Effector memory CD4-positive, alpha-beta T cell (primary cell): ENCODE results near the gene CABP4.
"Not testable (repeated sequence)": the region's sequence is repeated elsewhere in the genome, so short reads cannot be mapped to it uniquely, and the experiment has no call there.

Experiments used
- DNase-seq, 3 donors: peaks; one replicate each; pipeline ENCODE4 v3.0.0-alpha.2; 2020
- H3K27ac ChIP-seq: 2 replicates; pipeline ENCODE4 v1.7.0; 2013; ENCODE audit warnings: mild to moderate bottlenecking, low read length, moderate library complexity; ENCODE audit not compliant: insufficient read depth, poor library complexity, severe bottlenecking
- H3K27me3 ChIP-seq: replicated peaks from 2 replicates; pipeline ENCODE4 v1.7.0; 2013; ENCODE audit warnings: mild to moderate bottlenecking, low read length; ENCODE audit not compliant: insufficient read depth, control insufficient read depth, poor library complexity, severe bottlenecking
- H3K36me3 ChIP-seq: 2 replicates; pipeline ENCODE4 v1.7.0; 2013; ENCODE audit warnings: mild to moderate bottlenecking, low read length, moderate library complexity; ENCODE audit not compliant: control insufficient read depth, insufficient read depth
- H3K4me1 ChIP-seq: 2 replicates; pipeline ENCODE4 v1.7.0; 2013; ENCODE audit warnings: low read length, mild to moderate bottlenecking; ENCODE audit not compliant: control insufficient read depth, insufficient read depth, poor library complexity, severe bottlenecking
- H3K4me3 ChIP-seq: 2 replicates; pipeline ENCODE4 v1.7.0; 2013; ENCODE audit warnings: low read length, low read depth, mild to moderate bottlenecking; ENCODE audit not compliant: insufficient read depth, poor library complexity, severe bottlenecking
- H3K9me3 ChIP-seq: 2 replicates; pipeline ENCODE4 v1.7.0; 2013; ENCODE audit warnings: mild to moderate bottlenecking, low read length, moderate library complexity; ENCODE audit not compliant: control insufficient read depth

Gene CABP4

DNA sequence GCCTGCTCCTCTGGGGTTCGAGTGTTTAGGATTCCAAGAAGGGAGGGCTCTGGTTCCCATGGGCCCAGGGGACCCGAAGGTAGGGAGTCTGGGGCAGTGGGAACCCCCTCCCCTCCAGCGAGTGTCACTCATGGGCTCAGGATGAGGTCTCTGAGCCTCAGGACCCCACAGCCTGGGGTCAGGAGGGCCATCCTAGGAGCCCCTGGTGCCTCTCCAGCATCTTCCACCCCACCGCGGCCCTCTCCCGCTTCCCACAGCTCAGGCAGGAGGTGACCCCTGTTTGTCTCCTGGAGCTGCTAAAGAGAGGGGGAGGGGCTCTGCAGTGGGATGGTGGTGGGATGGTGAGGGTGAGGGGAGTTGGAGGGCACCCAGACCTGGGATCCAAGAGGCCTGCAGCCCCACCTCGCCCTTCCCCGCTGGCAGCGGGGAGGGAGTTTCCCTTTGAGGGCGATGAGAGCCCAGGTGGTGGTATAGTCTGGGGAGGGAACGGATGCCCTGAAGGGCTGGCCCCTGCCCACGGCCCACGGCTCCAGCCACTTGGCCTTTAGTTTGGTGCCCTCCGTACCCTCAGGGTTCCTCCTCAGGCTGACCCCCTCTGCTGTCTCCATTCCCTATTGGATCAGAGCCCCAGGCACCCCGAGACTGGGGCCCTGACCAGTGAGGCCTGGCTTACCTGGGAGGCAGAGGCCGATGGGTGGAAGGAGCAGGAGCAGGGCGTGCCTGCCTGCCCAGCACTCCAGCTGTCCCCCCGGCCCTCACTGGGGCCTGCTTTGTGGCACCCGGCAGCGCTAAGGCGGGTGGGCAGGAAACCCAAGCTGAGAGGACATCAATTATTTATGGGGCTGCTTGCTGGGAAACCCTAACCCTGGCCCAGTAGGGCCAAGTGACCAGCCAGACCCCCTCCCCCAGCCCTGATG is 1.1 kb upstream of the CABP4 start:
- H3K4me1 ChIP-seq = peaks cover 4% of the 10 kb centered on the region
- H3K9me3 ChIP-seq = no peaks in the 10 kb centered on the region
- H3K4me3 ChIP-seq = no peak overlapping the region
- H3K27ac ChIP-seq = no peak overlapping the region
- no peaks in the 10 kb centered on the region for H3K27me3 ChIP-seq
- DNase-seq = no peak
- H3K36me3 ChIP-seq = no peaks in the 10 kb centered on the region

DNA sequence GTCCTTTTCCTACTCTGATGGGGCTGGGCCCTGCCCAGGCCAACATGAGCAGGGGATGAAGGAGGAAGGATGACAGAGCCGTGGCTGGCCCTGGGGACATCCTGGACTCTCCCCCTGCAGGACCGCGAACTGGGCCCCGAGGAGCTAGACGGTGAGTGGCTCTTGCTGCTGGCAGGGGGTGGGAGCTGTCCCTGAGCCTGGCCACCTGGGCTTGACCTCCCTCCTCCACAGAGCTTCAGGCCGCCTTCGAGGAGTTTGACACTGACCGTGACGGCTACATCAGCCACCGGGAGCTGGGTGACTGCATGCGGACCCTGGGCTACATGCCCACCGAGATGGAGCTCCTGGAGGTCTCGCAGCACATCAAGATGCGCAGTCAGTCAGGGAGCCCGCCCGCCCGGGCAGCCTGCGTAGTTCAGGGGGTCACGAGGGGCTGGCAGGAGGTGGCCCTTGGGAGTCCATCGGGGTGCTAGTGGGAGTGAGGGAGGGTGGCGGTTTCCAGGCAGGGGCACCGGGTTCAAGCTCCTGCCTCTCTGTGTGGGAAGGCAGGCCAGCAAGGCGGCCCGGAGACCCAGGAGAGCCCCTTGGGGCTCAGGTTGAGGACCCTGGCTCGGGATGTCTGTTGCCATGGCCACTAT is 1.0 kb downstream of the CABP4 start:
- no peaks in the 10 kb centered on the region for H3K36me3 ChIP-seq
- no peak overlapping the region for H3K4me3 ChIP-seq
- no peaks in the 10 kb centered on the region for H3K9me3 ChIP-seq
- no peaks in the 10 kb centered on the region for H3K27me3 ChIP-seq
- no peak overlapping the region for H3K27ac ChIP-seq
- no peaks in the 10 kb centered on the region for H3K4me1 ChIP-seq
- DNase-seq = no peak

DNA sequence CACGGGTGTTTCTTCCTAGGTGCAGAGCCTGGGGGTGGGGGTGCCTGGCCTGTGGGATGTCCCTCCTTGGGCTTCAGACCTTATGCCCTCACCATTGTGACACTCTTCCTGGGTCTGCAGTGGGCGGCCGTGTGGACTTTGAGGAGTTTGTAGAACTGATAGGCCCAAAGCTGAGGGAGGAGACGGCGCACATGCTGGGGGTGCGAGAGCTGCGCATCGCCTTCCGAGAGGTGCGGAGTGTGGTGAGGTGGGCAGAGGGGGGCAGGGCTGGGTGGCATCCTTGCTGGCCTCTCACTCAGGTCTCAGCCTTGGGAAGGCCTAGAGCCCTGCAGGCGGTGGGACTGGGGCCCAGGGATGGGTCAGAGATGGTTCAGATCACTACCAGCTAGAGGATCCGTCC is 2.3 kb downstream of the CABP4 start:
- Histone ChIP-seq H3K27ac (no peak overlapping the region), H3K36me3 (no peaks in the 10 kb centered on the region), H3K27me3 (no peaks in the 10 kb centered on the region), H3K9me3 (no peaks in the 10 kb centered on the region), H3K4me3 (no peak overlapping the region), H3K4me1 (no peaks in the 10 kb centered on the region)
- DNase-seq = no peak

DNA sequence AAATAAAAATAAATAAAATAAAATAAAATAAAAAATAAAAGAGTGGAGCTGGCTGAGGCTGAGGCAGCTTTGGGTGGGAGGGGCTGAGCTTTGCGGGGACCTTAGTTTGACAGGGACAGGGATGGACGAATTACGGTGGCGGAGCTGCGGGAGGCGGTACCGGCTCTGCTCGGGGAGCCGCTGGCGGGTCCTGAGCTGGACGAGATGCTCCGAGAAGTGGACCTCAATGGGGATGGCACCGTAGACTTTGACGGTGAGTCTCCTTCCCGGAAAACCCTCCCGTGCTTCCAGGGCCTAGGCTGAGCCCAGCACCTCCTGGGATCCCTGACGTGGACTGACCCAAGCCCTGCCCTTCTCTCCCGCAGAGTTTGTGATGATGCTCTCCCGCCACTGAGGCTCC is 3.1 kb downstream of the CABP4 start:
- no peaks in the 10 kb centered on the region for H3K4me1 ChIP-seq
- H3K36me3 ChIP-seq = no peaks in the 10 kb centered on the region
- H3K4me3 ChIP-seq = no peak overlapping the region
- no peak overlapping the region for H3K27ac ChIP-seq
- no peaks in the 10 kb centered on the region for H3K27me3 ChIP-seq
- no peaks in the 10 kb centered on the region for H3K9me3 ChIP-seq
- DNase-seq = no peak

DNA sequence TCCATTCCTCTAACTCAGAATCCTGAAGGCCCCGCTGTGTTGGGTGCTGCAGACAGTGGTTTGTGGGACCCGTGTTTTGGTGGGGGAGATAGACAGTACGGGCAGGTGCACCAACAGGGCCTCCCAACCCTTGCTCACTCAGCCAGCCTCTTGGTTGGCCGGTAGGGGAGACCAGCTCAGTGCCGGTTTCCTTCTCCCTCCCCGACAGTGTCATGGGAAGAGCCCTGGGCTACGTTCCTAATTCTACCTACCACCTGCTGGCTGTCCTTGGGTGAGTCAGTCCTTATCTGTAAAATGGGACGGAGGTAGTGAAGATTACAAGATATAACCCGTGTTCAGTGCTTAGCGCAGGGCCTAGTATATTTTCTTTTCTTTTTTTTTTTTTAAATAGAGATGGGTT is 8.0 kb downstream of the CABP4 start:
- Histone ChIP-seq H3K27me3 (no peaks in the 10 kb centered on the region), H3K4me3 (no peak overlapping the region), H3K36me3 (no peaks in the 10 kb centered on the region), H3K9me3 (no peaks in the 10 kb centered on the region), H3K4me1 (peaks cover 32% of the 10 kb centered on the region), H3K27ac (no peak overlapping the region)
- DNase-seq = no peak

DNA sequence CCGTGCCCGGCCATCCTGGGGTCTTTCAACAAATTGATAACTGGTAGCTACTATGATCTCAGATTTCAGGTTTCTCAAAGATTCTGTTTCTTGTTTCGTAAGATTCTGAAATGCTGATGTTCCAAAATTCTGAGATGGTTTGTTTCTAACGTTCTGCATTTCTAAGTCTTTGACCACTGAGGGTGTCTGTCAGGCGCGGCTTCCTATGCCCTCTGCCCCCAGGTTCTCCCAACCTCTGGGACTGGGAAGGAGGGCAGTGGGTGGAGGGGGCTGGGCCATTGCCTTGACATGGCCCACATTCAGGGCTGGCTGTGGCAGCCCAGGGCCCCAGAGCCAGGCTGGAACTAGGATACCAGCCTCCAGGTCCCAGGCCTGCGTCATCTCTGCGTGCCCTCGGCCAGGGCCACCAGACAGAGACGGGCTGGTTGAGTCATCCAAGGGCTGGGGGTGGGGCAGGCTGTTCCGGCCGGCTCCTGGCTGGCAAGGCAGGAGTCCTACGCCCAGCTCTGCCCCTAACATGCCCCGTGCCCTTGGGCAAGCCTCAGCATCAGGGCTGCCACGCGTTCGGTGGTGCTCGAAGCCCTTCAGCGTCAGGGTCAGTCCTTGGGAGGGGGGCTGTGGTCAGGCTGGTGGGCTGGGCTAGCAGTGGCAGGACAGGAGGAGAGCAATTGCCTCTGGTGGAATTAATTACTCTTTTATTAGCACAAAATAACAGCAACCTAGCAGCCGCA is 8.7 kb downstream of the CABP4 start:
- peak overlapping the region; percentile 42 for H3K4me3 ChIP-seq
- H3K4me1 ChIP-seq = peaks cover 38% of the 10 kb centered on the region
- peak overlapping the region; percentile 86 for H3K27ac ChIP-seq
- H3K9me3 ChIP-seq = no peaks in the 10 kb centered on the region
- no peak for DNase-seq
- H3K27me3 ChIP-seq = no peaks in the 10 kb centered on the region
- H3K36me3 ChIP-seq = no peaks in the 10 kb centered on the region

DNA sequence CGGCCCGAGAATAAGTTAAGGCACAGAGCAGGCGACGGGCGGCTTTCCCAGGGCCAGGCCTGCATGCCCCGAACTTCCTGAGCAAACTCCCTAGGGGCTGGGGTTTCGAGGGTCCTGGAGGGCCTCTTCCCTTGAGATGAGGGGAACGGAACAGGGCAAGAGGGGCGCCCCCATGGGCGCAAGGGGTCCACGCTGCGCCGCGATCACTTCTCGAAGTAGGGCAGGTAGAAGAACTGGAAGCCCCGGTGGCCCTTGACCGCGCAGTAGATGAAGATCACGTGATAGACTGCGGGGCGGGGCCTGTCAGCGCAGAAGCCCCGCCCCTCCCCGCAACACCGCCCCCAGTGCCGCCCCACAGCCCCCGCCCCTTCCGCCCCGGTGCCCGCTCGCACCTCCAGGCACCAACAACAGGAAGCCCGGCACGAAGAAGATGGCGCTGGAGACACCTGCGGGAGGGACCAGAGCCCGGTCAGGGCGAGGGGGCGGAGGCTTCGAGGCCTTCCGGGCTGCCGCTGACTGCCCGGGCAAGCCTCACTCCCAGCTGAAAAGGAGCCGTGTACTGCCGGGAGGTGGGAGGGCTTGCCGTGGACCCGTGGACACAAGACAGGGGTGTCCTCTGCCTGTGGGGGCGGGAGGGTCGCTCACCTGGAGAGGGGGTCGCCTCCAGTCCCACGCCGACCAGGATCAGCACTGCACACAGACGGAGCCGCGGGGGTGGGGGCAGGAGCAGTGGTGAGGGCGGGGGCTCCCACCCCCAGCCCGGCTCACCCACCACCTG is 9.4 kb downstream of the CABP4 start:
- Histone ChIP-seq H3K27ac (peak overlapping the region; percentile 86), H3K4me3 (peak overlapping the region; percentile 50), H3K36me3 (no peaks in the 10 kb centered on the region), H3K27me3 (no peaks in the 10 kb centered on the region), H3K4me1 (peaks cover 42% of the 10 kb centered on the region), H3K9me3 (no peaks in the 10 kb centered on the region)
- peak; percentile 87 to 94 (median 92) for DNase-seq

DNA sequence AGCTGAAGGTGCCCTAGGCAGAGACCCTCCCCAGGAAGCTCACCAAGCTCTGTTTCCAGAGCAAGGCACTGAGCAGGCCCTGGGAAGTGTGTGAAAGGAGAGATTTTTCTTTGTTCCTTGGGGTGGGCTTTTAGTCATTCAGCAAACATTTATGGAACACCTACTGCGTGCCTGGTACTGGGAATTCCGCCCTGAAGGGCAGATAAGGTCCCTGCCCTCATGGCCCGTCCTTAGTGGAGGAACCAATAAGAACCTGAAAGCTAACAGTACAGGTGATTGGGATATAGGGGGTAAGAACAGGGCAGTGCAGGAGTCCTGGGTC is 10.0 kb downstream of the CABP4 start:
- Histone ChIP-seq H3K36me3 (no peaks in the 10 kb centered on the region), H3K27me3 (no peaks in the 10 kb centered on the region), H3K9me3 (no peaks in the 10 kb centered on the region), H3K4me3 (peak overlapping the region; percentile 50), H3K27ac (peak overlapping the region; percentile 86), H3K4me1 (peaks cover 42% of the 10 kb centered on the region)
- no peak for DNase-seq

DNA sequence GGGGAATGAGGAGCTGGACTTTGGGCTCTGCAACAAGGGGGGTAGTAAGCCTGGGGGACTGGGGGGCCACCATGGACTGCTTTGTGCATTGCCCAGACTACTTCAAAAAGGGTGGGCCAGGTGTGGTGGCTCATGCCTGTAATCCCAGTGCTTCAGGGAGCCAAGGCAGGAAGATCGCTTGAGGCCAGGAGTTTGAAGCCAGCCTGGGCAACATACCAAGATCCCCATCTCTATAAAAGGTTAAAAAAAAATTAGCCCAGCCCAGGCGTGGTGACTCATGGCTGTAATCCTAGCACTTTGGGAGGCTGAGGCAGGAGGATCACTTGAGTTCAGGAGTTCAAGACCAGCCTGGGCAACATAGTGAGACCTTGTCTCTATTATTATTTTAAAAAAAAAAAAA is 10.4 kb downstream of the CABP4 start:
- Histone ChIP-seq H3K4me3 (peak overlapping the region; percentile 50), H3K27ac (peak overlapping the region; percentile 86), H3K4me1 (peaks cover 42% of the 10 kb centered on the region)
- not testable (repeated sequence) for H3K36me3 ChIP-seq, H3K27me3 ChIP-seq, H3K9me3 ChIP-seq, DNase-seq
